Neural progenitor cell (in vitro differentiated cells): Measurements from ENCODE around the gene PLEKHN1. TPM values are rescaled to one million over a fixed set of nuclear protein-coding genes. Genes with fewer than 3 reads are reported as not detected.

Experiments
- DNase-seq: peaks from one replicate; pipeline ENCODE4 v3.0.0-alpha.2; 2016; ENCODE audit warnings: low spot score
- H2AFZ ChIP-seq: fragments of 200-600 bp; sonication (generic); replicated peaks from 2 replicates; pipeline ENCODE4 v1.6.1; 2016; ENCODE audit warnings: antibody characterized with exemption
- H3F3A ChIP-seq: fragments of 200-600 bp; sonication (generic); 2 replicates; pipeline ENCODE4 v1.6.1; 2016; ENCODE audit warnings: antibody characterized with exemption, low read depth
- H3K27ac ChIP-seq: fragments of 200-600 bp; sonication (generic); 2 replicates; pipeline ENCODE4 v1.5.1; 2016; ENCODE audit warnings: mild to moderate bottlenecking
- H3K27me3 ChIP-seq: fragments of 200-600 bp; sonication (generic); 2 replicates; pipeline ENCODE4 v1.6.1; 2016; ENCODE audit warnings: mild to moderate bottlenecking, moderate library complexity
- H3K36me3 ChIP-seq: fragments of 200-600 bp; sonication (generic); 2 replicates; pipeline ENCODE4 v1.5.1; 2016
- H3K4me1 ChIP-seq: fragments of 200-600 bp; sonication (generic); 2 replicates; pipeline ENCODE4 v1.6.1; 2016; ENCODE audit warnings: mixed run types
- H3K4me2 ChIP-seq: fragments of 200-600 bp; sonication (generic); 2 replicates; pipeline ENCODE4 v1.6.1; 2016
- H3K4me3 ChIP-seq: fragments of 200-600 bp; sonication (generic); 2 replicates; pipeline ENCODE4 v1.5.1; 2016
- H3K79me2 ChIP-seq: fragments of 200-600 bp; sonication (generic); 2 replicates; pipeline ENCODE4 v1.6.1; 2016; ENCODE audit warnings: low read depth
- H3K9ac ChIP-seq: fragments of 200-600 bp; sonication (generic); 2 replicates; pipeline ENCODE4 v1.6.1; 2016
- H3K9me3 ChIP-seq: fragments of 200-600 bp; sonication (generic); 2 replicates; pipeline ENCODE4 v1.5.1; 2016; ENCODE audit warnings: low read depth
- H4K20me1 ChIP-seq: fragments of 200-600 bp; sonication (generic); 2 replicates; pipeline ENCODE4 v1.6.1; 2016; ENCODE audit warnings: low read depth
- H3K27ac Mint-ChIP-seq: 3 replicates; pipeline ENCODE4 v1.8.0; 2021; ENCODE audit warnings: mixed read lengths
- H3K27me3 Mint-ChIP-seq: 2 replicates; pipeline ENCODE4 v1.8.0; 2022; ENCODE audit warnings: low read depth, mild to moderate bottlenecking, inconsistent platforms, moderate library complexity, mixed read lengths; ENCODE audit not compliant: insufficient read depth
- H3K36me3 Mint-ChIP-seq: 3 replicates; pipeline ENCODE4 v1.8.0; 2021; ENCODE audit warnings: mixed read lengths
- H3K4me1 Mint-ChIP-seq: 3 replicates; pipeline ENCODE4 v1.8.0; 2021; ENCODE audit warnings: mixed read lengths
- H3K4me3 Mint-ChIP-seq: 3 replicates; pipeline ENCODE4 v1.8.0; 2021; ENCODE audit warnings: mild to moderate bottlenecking, moderate library complexity, mixed read lengths
- H3K9me3 Mint-ChIP-seq: 3 replicates; pipeline ENCODE4 v1.8.0; 2020; ENCODE audit warnings: mixed read lengths
- EZH2 ChIP-seq: fragments of 200-600 bp; sonication (generic); IDR thresholded peaks from 2 replicates; pipeline ENCODE4 v1.6.1; 2017; ENCODE audit warnings: antibody characterized with exemption, mild to moderate bottlenecking, moderate library complexity
- EZH2phosphoT487 ChIP-seq: fragments of 200-600 bp; sonication (generic); IDR thresholded peaks from 2 replicates; pipeline ENCODE4 v1.6.1; 2017; ENCODE audit warnings: antibody characterized with exemption
- total RNA-seq: library from RNA; depleted of rRNA; stranded (reverse); fragments of >200 nt; gene quantifications from 2 replicates; pipeline ENCODE4 v1.2.3, GENCODE V29; 2015; ENCODE audit warnings: low replicate concordance
- TF ChIP-seq, protein P1 (sequence below): fragments of 200-600 bp; sonication (generic); IDR thresholded peaks from 2 replicates; pipeline ENCODE4 v1.5.1; 2017; ENCODE audit warnings: antibody characterized with exemption, mild to moderate bottlenecking

The PLEKHN1 gene
- total RNA-seq, 1 donor from 2014 or later, result not detected

DNA sequence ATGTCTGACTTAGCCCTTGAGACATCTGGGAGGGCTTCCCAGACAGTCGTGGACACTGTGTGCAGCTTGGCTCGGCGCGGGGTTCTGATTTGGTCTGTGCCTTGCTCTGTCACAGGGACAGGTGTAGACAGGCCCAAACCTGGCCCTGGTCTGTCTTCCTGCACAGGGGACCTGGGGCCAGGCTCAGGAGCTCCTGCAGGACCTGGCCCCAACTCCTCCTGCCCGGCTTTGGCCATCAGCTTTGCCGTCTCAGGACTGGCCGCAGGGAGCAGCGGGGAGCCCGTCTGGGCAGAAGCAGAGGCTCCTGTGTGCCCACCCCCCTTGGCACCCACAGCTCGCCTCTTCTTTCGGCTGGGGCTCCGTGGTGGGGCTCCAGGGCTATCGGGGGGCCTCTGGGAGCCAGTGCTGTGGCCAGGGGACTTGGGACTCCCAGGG, 13.9 kb downstream of the PLEKHN1 start:
- no peak for DNase-seq
- no peak overlapping the region for H3K27ac Mint-ChIP-seq
- TF ChIP-seq EZH2phosphoT487, result no peak
- Histone ChIP-seq H4K20me1 (no peaks in the 10 kb centered on the region), H3K4me1 (no peaks in the 10 kb centered on the region), H3K27me3 (peaks cover 62% of the 10 kb centered on the region), H3K9ac (no peak overlapping the region), H3K36me3 (no peaks in the 10 kb centered on the region), H3K4me2 (no peak overlapping the region), H2AFZ (no peak overlapping the region), H3K9me3 (no peaks in the 10 kb centered on the region), H3K79me2 (no peaks in the 10 kb centered on the region), H3K4me3 (no peak overlapping the region), H3K27ac (no peak overlapping the region), H3F3A (peaks cover 7% of the 10 kb centered on the region)
- H3K4me3 Mint-ChIP-seq, result no peak overlapping the region
- peaks cover 22% of the 10 kb centered on the region for H3K27me3 Mint-ChIP-seq
- peaks cover 10% of the 10 kb centered on the region for H3K4me1 Mint-ChIP-seq
- H3K36me3 Mint-ChIP-seq, result peaks cover 3% of the 10 kb centered on the region
- H3K9me3 Mint-ChIP-seq, result peaks cover 4% of the 10 kb centered on the region

DNA sequence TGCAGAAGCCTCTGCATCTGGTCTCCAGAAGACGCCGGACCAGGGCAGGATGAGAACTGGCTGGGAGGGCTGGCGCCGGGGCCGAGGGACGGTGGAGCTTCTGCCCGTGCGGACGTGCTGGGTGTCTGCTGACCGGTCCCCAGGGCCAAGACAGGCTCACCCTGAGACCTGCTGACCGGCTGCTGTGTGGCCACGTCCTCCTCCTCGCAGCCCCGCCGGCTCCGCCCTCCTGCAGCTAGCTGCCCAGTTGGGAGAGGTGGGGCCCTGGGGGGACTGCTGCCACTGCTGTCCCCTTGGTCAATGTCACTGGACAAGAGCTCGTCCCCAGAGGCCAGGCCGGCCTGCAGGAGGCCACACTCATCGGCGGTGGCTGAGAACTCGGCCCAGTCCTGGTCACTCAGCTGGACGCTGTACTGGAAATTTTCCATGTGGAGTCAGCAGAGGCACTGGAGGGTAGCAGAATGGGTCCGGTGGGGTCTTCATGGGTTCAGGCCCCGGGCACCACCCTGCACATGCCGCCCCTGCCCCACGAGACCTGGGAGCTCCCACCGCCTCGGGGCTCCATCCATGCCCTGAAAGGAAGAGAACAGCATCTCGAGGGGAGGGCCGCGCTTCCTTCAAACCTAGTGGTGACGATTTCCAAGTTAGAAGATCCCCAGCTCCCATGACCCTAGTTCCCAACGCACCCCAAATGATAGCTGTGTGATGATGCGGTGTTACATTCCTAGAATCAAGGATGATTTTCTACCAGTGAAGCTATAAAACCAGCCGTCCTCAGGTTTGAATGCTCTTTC, 14.5 kb downstream of the PLEKHN1 start:
- Histone ChIP-seq H3K27me3 (peaks cover 62% of the 10 kb centered on the region), H3K4me1 (no peaks in the 10 kb centered on the region), H3K9me3 (no peaks in the 10 kb centered on the region), H3K4me2 (no peak overlapping the region), H3K4me3 (no peak overlapping the region), H3K9ac (no peak overlapping the region), H4K20me1 (no peaks in the 10 kb centered on the region), H2AFZ (no peak overlapping the region), H3K36me3 (no peaks in the 10 kb centered on the region), H3F3A (peaks cover 6% of the 10 kb centered on the region), H3K79me2 (no peaks in the 10 kb centered on the region), H3K27ac (no peak overlapping the region)
- no peak overlapping the region for H3K4me3 Mint-ChIP-seq
- peaks cover 4% of the 10 kb centered on the region for H3K9me3 Mint-ChIP-seq
- peaks cover 3% of the 10 kb centered on the region for H3K36me3 Mint-ChIP-seq
- no peak for TF ChIP-seq EZH2
- TF ChIP-seq, protein P1, sequence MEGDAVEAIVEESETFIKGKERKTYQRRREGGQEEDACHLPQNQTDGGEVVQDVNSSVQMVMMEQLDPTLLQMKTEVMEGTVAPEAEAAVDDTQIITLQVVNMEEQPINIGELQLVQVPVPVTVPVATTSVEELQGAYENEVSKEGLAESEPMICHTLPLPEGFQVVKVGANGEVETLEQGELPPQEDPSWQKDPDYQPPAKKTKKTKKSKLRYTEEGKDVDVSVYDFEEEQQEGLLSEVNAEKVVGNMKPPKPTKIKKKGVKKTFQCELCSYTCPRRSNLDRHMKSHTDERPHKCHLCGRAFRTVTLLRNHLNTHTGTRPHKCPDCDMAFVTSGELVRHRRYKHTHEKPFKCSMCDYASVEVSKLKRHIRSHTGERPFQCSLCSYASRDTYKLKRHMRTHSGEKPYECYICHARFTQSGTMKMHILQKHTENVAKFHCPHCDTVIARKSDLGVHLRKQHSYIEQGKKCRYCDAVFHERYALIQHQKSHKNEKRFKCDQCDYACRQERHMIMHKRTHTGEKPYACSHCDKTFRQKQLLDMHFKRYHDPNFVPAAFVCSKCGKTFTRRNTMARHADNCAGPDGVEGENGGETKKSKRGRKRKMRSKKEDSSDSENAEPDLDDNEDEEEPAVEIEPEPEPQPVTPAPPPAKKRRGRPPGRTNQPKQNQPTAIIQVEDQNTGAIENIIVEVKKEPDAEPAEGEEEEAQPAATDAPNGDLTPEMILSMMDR, result no peak
- TF ChIP-seq EZH2phosphoT487, result no peak
- H3K4me1 Mint-ChIP-seq, result peaks cover 10% of the 10 kb centered on the region
- H3K27ac Mint-ChIP-seq, result peak overlapping the region; percentile 74
- peaks cover 19% of the 10 kb centered on the region for H3K27me3 Mint-ChIP-seq
- peak; percentile 3 for DNase-seq

DNA sequence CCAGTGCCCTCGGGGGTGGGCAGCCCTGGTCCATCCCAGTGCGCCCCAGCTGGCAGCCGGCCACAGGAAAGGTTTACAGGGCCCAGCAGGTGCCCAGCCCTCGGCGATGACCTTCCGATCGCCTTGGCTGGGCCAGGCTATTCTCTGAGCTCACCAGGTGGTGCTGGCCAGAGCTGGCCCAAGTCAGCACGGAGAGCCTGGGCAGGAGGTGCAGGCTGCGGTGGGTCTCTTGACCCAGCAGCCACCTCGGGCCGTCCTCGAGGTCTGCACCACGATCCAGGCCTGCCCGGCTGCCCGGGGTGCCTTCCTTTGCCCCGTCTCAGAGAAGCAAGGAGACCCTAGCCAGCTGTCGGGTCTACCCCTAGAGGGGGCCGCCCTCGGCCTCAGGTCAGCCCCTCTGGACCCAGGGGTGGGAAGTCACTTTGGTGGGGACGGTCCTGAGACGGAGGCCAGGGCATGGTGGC, 15.2 kb downstream of the PLEKHN1 start:
- DNase-seq, result no peak

More for the DNA sequence above, 15.2 kb downstream of the PLEKHN1 start:
- Histone ChIP-seq H3K9me3 (no peaks in the 10 kb centered on the region), H3K4me3 (no peak overlapping the region), H3K4me2 (no peak overlapping the region), H4K20me1 (no peaks in the 10 kb centered on the region), H3K4me1 (no peaks in the 10 kb centered on the region), H2AFZ (no peak overlapping the region), H3K79me2 (no peaks in the 10 kb centered on the region), H3K27ac (no peak overlapping the region), H3F3A (no peaks in the 10 kb centered on the region), H3K9ac (no peak overlapping the region), H3K36me3 (no peaks in the 10 kb centered on the region), H3K27me3 (peaks cover 63% of the 10 kb centered on the region)
- no peak overlapping the region for H3K27ac Mint-ChIP-seq
- H3K36me3 Mint-ChIP-seq, result peaks cover 3% of the 10 kb centered on the region
- no peak for TF ChIP-seq EZH2
- no peak for TF ChIP-seq EZH2phosphoT487
- TF ChIP-seq, protein P1, result no peak
- peaks cover 4% of the 10 kb centered on the region for H3K9me3 Mint-ChIP-seq
- peaks cover 18% of the 10 kb centered on the region for H3K27me3 Mint-ChIP-seq
- H3K4me3 Mint-ChIP-seq, result no peak overlapping the region
- H3K4me1 Mint-ChIP-seq, result peaks cover 11% of the 10 kb centered on the region
